Stimulated activated CD8-positive, alpha-beta memory T cell treated with anti-CD3 and anti-CD28 coated beads, Interleukin-12 subunit alpha, Interleukin-12 subunit beta, amount 100 ng/mL, for 1 hour (primary cell): ENCODE data around the gene TTLL12.

Source experiments
- DNase-seq: peaks from one replicate; pipeline ENCODE4 v3.0.0-alpha.2; 2020; ENCODE audit warnings: low read depth

TTLL12 gene

DNA sequence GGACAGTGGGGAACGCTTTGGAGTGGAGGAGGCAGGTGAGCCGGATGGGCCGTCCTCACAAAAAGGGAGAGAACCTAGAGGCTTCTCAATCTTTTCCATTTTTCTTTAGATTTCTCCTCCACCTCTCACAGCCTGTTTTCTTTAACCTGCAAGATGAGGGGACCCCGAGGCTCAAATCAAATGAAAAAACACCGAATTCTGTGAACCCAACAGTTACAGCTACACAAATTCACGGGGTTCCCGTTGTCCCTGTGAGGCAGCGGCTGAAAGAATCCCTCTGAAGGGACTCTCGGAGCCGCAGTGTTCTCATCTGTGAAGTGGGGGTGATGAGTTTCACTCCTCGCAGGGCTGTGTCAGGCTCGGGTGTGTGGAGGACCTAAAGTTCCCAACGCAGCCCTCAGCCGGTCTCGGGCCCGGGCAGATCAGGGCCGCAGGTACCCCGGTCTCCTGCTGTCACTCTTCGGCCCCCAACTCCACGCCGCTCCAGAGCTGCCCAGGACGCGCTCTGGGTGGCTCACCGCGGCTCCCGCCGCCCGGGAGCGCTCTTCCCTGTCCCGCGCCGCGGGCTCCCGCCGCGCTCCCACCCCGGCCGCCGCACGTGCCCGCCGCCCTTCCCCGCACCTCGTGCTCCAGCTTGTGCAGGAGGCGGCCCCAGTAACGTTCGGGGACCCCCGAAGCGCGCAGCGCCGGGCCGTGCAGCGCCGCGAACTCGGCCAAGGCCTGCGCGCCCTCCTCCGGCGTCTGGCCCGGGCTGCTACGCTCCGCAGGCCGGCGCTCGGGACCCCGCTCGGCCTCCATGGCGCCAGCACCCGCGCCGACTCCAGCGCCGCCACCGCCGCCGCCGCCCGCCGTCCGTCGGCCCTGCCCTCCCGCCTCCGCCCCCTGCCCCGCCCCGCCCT, at the start of gene TTLL12:
TSS of gene TTLL12 (minus strand) at position 863 of the 899 bp plus-strand sequence. CDS start at position 798, 65 bp downstream.
- peak; percentile 21 for DNase-seq

DNA sequence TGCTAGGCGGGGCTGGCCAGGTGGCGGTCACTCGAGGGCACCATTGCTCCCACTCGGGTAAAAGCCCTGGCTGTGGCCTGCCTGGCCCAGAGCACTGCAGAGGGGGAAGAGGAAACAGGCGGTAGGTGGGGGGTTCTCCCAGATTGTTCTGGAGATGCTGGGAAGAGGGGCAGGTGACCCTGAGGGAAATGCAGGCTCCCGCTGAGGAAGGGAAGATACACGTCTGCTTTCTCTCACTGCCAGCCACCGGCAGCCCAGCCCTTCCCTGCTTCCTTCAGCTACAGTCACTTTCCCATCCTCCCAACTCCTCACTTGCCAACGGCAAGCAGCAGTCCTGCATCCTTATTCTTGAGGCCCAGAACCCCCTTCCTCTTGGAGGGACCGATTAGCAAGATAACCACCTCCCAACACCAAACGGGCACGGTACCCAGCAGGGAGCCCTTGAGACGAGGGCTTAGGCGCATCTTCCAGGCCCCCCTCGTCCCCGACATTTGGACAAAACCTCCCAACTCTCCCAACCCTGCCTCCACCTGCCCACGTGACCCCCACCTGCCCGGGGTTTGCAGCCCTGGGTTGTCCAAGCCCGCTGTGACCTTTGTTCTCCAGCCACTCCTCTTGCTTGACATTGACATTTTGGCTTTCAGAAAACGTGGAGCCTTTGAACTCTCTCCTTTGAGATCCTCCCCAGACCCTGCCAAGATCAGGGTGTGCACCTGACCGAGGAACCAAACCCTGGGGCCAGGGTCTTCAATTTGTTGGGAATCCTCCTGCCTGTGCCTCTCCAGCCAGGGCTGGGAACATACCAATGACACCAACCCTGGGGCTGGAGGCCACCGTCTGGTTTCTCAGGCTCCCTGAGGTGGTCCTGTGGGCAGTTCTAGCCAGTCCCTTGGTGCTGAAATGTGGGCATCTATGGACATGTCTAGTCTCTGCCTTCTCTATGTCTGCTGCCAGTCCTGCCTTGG, 48.8 kb upstream of the TTLL12 start:
- no peak for DNase-seq

DNA sequence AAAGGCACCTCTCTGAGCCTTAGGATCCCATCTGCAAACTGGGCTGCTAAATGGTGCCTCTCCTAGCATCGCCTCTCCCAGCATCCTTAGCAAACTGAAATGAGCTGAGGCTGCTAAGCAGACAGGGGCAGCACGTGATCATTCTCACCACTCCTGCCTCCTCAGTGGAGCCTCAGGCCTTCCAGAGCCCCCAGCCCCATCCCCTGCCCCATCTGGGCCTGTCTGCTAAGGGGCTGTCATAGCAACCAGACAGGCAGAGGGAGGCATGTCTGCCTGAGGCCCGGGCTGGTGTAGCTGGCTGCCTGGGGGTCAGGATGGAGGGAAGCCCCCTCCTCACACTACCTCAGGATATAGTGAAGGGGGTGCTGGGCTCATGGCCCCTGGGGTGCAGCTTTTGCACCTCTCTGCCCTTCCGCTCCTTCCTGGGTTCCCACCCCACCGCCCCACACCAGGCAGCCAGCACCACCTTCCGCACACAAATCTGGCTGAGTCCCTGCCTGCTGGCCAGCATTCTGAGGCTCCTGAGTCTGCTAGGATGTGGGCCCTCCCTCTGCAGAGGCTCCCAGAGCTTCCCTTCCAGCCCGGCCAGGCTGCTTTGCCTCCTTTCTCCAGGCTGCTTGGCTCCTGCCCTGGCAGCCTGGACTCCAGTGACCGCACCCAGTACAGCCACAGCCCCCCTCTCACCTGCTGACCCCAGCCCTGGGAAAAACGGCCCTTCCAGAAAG, 47.5 kb upstream of the TTLL12 start:
- DNase-seq, result no peak

DNA sequence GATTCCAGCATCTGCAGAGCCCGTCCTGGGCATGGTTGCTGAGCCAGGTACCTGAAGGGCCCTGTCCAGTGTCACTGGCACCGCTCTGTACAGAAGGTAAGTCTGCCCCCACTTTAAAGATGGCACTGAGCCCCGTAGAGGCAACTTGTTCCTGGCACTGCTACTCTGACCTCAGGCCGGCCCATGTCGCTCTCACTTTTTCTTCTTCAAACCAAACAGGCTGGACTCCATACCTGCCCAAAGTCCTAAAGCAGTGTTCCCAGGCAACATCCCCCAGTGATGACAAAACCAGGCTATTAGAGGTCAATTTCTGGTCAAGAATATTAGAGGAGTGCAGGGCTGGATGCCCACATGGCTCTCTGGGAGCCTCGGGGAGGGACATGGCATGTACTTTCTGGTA, 46.6 kb upstream of the TTLL12 start:
- DNase-seq, result no peak

DNA sequence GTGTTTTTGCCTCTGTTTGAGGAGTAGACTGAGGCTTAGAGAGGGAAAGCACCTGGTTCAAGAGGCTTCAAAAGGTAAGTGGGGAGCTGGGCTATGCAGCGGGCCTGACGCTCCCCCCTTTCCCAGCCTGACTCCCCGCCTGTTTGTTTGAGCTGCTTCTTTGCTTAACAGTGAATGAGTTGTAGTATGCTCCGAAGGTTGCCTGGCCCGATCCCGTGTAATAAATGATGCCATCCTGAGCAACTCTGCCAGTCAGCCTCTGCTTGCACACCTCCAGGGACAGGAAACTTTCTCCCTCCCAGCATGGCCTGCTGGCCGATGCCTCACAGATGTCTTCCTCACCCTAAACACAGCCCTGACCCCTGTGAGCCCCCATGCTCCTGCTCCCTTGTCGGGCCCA, 45.5 kb upstream of the TTLL12 start:
- DNase-seq, result no peak

DNA sequence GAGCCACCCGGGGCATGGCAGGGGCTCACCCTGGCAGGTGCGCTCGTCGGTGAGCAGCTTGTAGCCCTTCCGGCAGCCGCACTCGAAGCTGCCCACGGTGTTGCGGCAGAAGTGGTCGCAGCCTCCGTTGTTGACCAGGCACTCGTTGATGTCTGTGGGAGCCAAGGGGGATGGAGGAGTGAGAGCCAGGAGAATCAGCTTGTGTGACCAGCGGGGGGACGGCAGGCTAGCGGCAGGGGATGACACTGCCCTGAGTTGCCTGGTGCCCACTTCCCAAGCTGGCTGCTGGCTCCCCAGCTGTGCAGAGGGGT, 44.7 kb upstream of the TTLL12 start:
- no peak for DNase-seq

DNA sequence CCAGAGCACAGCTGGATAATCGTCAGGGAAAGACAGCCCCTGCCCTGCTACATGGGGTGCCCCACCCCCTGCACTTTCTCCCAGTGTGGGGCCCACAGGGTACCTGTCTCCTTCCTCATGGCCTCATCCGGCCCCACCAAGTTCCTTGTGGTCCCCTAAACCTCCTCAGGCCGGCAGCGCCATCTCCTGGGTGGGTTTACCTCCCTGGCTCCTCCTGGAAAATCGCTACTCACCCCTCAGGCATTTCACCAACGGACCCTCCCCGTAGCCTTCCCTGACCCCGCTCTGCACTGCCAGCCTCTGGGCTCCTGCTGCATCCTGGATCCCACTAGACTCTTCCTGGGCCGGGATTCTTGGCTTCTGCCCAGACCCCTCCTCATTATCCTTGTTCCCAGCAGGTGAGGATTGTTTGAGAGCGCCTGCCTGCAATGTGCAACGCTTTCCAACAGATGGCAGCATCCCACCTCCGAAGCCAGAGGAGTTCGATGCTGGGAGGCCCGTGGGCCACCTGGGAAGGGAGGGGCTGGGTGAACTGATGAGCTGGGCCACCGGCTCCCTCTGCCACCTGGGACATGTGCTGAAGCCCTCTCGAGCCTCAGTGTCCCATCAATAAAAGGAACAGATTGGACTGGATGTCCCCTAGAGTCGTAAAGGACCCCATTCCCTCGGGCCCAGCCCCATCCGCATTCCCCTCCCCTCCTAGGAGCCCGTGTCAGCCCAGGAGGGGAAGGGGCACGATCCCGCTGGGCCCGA, 44.2 kb upstream of the TTLL12 start:
- DNase-seq, result peak; percentile 35

DNA sequence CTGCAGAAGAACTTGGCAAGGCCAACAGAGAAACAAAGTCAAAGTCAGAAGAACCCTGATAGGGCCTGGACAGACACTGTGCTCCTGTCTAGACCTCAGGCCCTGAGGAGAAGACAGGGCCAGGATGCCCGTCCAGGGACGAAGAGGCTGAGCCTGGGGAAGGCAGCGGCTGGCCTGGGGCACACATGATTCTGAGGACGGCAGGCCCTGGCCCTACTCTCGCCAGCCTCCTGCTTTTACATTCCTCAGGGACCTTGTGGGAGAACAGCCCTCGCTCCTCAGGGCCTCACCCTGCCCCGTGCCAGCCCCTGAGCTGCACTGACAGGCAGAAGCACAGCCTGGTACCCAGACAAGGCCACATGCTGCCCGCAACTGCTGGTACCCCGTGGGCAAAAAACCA, 43.6 kb upstream of the TTLL12 start:
- DNase-seq, result no peak

DNA sequence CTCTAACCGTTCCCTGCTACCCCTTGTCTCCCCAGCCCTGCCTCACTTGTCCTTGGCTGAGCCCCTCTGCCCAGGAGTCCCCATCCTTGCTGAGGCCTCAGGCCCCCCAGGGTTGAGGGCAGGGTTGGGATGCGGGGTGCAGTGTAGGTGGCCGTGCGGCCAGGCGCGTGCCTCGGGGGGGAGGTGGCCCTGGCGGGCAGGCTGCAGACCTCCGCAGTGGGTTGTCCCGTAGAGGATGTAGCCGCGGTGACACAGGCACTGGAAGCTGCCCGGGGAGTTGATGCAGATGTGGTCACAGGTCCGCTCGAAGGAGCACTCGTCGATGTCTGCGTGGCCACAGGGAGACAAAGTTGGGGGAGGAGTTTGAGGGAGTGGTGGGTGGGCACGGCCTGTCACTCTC, 41.9 kb upstream of the TTLL12 start:
- DNase-seq, result no peak

DNA sequence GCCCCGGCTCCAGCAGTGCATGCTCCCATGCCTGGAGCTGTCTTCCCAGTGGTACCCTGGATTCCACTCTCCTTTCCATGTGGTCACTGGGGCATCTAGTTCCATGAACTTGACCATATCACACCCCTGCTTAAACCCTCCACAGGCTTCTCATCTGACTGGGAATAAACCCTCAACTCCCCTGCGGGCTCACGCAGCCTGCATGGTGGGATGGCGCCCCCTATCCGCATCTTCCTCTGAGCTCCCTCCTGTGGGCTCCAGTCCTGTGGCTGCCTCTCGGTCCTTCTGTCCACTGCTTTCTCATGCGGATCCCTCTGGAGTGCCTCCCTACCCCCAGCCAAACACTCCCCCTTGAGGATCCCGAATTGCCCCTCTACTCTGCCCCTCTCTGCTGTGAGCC, 41.4 kb upstream of the TTLL12 start:
- peak; percentile 7 for DNase-seq

DNA sequence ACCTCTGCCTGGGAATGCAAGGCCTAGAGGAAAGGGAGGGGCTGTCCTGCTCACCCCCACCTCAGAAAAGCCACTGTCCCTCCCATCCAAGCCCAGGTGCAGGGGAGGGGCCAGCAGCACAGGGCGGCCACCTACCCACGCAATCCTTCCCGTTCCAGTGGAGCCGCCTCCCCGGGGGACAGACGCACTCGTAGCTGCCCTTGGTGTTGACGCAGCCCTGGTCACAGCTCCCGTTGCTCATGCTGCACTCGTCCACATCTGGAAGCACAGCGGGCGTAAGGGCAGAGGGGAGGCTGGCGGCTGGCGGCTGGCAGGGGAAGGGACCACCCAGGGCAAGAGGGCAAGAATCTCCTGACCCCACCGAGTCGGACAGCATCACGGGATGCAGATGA, 40.3 kb upstream of the TTLL12 start:
- no peak for DNase-seq

DNA sequence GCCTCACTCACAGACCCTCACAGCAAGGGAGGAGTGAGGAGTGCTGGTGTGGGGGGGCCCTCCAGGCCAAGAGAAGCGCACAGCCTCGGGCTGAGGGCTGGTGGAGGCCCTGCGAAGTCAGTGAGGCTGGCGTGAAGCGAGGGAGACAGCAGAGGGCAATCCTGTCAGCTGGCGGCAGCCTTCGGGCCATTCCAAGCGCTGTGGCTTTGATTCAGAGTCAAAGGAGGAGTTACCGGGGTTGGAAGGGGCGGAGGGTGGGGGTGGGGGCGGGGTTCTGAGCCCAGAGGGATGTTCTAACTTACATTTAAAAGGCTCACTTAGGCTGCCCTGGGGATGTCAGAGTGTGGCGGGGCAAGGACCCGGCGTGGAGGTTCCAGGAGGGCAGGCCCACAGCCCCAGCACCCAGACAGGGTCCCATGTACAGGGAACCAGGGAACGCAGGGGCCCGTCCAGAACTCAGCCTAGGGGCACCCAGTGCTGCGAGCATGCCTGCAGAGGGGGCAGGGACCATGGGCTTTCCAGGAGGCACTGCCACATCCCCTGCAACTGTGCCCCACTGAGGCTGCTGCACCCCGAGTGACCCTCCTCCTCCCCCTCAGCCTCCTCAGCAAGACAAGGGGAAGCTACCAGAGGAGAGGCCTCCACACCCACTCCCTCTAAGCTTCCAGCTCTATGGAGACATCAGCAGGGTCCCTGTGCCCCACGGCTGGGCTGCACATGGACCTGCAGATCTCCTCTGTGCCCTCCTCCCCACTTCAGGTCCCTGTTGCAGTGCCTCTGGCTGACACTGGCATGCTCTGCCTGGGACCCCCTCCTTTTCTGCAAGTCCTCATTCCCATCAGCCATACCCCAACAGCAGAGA, 39.7 kb upstream of the TTLL12 start:
- DNase-seq, result no peak

DNA sequence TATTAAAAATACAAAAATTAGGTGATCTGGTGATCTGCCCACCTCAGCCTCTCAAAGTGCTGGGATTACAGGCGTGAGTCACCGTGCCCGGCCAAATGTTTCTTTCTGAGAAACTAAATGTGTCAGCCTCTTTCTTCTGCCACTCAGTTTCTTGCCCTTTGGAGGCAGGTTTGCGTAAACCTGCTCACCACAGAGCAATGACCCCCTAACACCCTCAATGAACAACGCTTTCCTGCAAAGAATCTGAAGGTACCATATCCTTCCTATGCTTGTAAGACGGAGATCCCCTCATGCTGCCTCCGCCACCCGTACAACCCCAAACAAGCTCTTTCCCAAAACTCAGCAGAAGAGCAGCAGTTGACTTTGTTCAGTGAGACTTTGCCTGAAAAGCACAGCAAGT, 38.7 kb upstream of the TTLL12 start:
- no peak for DNase-seq

DNA sequence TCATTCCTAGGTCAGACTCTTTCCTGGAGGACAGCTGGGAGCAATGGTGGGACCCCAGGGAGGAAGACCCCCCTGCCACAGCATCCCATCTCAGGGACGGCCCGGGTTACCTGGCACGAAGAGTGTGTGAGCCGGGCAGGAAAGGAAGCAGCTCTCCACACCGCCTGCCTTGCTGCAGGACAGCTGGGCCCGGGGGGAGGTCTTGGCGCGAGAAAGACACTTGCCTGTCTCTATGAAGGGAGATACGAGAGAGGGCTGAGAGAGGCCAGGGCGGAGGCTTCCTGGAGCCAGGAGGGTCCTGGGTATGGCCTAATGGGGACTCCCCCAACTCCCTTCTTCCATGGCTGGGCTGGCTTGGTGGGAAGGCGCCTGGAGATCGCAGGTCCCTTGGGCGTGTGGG, 36.1 kb upstream of the TTLL12 start:
- DNase-seq, result no peak

DNA sequence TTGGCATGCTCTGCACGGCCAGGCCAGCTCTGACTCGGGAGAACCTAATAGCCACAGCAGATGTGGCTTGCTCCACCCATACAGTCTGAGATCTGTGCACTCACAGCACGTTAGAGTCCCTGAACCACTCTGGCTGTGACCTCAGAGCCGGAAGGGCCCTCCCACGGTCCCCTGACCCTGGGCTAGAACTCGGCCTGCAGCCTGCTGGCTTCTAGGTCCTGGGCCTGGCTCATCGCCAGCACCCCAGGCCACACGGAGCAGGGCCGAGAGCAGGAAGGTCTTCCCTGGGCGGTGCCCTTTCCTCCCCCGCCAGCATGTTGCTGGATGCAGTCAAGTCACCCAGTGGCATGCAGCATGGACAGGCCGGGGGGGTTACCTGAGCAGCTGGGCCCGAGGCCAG, 35.3 kb upstream of the TTLL12 start:
- DNase-seq, result no peak

DNA sequence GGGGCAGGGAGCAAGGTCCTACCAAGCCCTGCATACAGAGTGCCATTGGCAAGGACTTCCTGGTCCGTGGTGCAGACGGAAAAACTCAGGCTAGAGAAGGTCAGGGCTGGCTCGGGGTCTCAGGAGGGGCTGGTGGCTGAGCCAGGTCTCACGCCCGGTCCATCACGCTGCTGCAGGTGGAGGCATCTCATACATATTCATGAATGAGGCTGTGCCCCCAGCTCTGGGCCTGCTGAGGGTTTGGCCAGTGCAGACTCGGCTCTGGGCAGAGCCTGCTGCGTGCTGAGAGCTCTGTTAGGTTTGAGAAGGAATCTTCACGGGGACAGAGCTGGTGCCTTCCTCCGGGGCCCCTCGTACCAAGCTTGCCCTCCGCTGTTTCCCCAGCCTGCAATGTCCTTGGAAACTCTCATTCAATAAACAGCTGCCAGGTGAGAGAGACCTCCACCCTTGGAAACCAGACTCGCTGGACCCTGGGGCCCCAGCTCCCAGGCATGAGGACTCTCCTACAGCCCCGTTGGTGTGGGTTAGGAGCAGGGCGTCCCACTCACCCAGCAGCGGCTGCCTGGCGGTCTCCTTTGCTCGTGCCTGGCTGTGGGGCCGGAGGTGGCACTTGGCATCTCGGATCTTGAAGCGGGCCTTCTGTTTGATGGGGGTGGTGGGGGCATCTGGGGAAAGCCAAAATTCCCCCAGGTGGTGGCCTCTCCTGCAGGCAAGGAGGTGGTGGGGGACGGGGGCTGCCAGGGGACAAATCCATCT, 33.9 kb upstream of the TTLL12 start:
- DNase-seq, result no peak

DNA sequence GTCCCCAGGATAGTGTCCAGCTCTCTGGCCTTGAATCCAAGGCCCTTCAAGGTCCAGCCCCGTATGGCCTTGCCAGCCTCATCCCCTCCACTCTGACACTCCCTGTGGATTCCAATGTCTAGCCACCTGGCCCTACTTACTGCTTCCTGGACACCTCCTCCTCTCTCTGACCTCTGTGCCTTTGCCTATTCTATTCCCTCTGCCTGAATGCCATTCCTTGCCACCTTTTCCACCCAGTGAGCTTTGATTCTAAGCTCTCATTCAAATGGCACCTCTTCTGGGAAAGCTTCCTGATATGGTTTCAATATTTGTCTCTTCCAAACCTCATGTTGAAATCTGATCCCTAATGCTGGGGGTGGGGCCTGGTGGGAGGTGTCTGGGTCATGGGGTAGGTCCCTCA, 31.9 kb upstream of the TTLL12 start:
- DNase-seq, result no peak

DNA sequence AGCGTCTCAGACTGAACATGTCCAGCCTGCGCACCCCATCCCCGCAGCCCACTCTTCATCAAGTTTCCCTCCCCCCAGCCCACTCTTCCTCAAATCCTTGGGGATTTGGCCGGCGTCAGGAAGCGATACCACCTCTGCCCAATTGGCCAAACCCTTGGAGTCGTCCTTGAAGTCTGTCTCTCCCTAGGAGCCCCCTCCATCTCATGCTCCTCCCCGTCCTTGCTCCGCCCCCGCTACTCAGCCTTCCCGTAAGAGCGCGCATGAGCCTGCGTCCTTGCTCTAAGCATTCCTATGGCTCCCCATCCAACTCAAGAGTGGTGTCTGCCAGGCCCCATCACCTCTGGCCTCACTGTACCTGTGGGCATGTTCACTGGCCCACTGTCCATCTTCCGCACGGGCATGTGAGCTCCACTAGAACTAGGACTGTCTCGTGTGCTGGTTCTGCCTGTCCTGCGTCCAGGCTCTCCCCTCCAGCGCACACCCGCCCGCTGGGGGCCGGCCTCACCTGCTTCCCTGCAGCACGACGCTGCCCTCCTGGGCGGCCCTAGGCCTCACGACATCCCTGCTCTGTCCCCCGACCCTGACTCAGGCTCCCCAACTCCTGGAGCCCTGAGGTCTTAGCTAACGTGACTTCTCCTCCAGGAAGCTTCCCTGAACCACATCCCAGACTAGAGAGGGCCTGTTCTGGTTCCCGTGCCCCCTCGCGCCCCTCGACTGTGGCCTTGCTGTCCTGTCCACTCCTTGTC, 30.5 kb upstream of the TTLL12 start:
- no peak for DNase-seq

DNA sequence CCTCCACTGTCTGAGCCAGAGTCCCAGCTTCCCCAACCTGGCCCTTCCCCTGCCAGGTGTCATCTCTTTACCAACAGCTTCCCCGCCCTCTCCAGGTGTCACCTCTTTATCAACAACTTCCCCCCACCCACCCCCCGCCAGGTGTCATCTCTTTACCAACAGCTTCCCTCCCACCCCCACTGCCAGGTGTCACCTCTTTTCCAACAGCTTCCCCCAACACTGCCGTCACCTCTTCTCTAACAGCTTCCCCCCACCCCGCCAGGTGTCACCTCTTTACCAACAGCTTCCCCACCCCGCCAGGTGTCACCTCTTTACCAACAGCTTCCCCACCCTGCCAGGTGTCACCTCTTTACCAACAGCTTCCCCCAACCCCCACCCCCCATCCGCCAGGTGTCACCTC, 29.8 kb upstream of the TTLL12 start:
- DNase-seq, result no peak
